ENCODE measurements around the gene CERT1.
"Not testable (repeated sequence)": the region's sequence is repeated elsewhere in the genome, so short reads cannot be mapped to it uniquely, and the experiment has no call there.

CERT1 gene

GRCh38 chr5:75511435-75512382, at the start of gene CERT1, which contains the start of gene POLK:
Gene CERT1, minus strand, starts transcription at chr5:75511629. Its CDS starts 422 bp downstream, at chr5:75511207.
Gene POLK, plus strand, starts transcription at chr5:75511891.
- DNase-seq (ENCODE audit: low read depth in 3 of 3, low spot score in 1 of 3): peak; percentile 84 to 87 (median 86)

- DNase-seq (ENCODE audit: low read depth in 3 of 3, low spot score in 1 of 3): not testable (repeated sequence)
These were observed 49.2 kb upstream of the CERT1 start for GRCh38 chr5:75560655-75561054.

GRCh38 chr5:75558981-75559632, 47.7 kb upstream of the CERT1 start:
- DNase-seq (ENCODE audit: low read depth in 3 of 3, low spot score in 1 of 3): no peak

GRCh38 chr5:75558221-75558620, 46.8 kb upstream of the CERT1 start:
- DNase-seq (ENCODE audit: low read depth in 3 of 3, low spot score in 1 of 3): no peak

GRCh38 chr5:75553358-75553757, 41.9 kb upstream of the CERT1 start:
- no peak for DNase-seq (ENCODE audit: low read depth in 3 of 3, low spot score in 1 of 3)

- DNase-seq (ENCODE audit: low read depth in 3 of 3, low spot score in 1 of 3): no peak
These were observed 41.3 kb upstream of the CERT1 start for GRCh38 chr5:75552764-75553163.

- DNase-seq (ENCODE audit: low read depth in 3 of 3, low spot score in 1 of 3): no peak
These were observed 40.0 kb upstream of the CERT1 start for GRCh38 chr5:75551471-75551870.

- DNase-seq (ENCODE audit: low read depth in 3 of 3, low spot score in 1 of 3): no peak
These were observed 39.2 kb upstream of the CERT1 start for GRCh38 chr5:75550597-75550996.

GRCh38 chr5:75547812-75548211, 36.4 kb upstream of the CERT1 start:
- DNase-seq (ENCODE audit: low read depth in 3 of 3, low spot score in 1 of 3): no peak

- DNase-seq (ENCODE audit: low read depth in 3 of 3, low spot score in 1 of 3): no peak
These were observed 35.4 kb upstream of the CERT1 start for GRCh38 chr5:75546830-75547229.

- no peak for DNase-seq (ENCODE audit: low read depth in 3 of 3, low spot score in 1 of 3)
These were observed 33.7 kb upstream of the CERT1 start for GRCh38 chr5:75545131-75545530.

GRCh38 chr5:75538211-75538610, 26.8 kb upstream of the CERT1 start:
- DNase-seq (ENCODE audit: low read depth in 3 of 3, low spot score in 1 of 3): no peak

GRCh38 chr5:75536694-75537360, 25.4 kb upstream of the CERT1 start:
- DNase-seq (ENCODE audit: low read depth in 3 of 3, low spot score in 1 of 3): no peak

GRCh38 chr5:75536147-75536546, 24.7 kb upstream of the CERT1 start:
- DNase-seq (ENCODE audit: low read depth in 3 of 3, low spot score in 1 of 3): no peak

- no peak for DNase-seq (ENCODE audit: low read depth in 3 of 3, low spot score in 1 of 3)
These were observed 23.3 kb upstream of the CERT1 start for GRCh38 chr5:75534734-75535133.

- not testable (repeated sequence) for DNase-seq (ENCODE audit: low read depth in 3 of 3, low spot score in 1 of 3)
These were observed 22.3 kb upstream of the CERT1 start for GRCh38 chr5:75533716-75534115.

GRCh38 chr5:75532190-75532589, 20.8 kb upstream of the CERT1 start:
- no peak for DNase-seq (ENCODE audit: low read depth in 3 of 3, low spot score in 1 of 3)

GRCh38 chr5:75529185-75529584, 17.8 kb upstream of the CERT1 start:
- DNase-seq (ENCODE audit: low read depth in 3 of 3, low spot score in 1 of 3): no peak

- no peak for DNase-seq (ENCODE audit: low read depth in 3 of 3, low spot score in 1 of 3)
These were observed 14.6 kb upstream of the CERT1 start for GRCh38 chr5:75526070-75526469.

GRCh38 chr5:75525344-75525743, 13.9 kb upstream of the CERT1 start:
- DNase-seq (ENCODE audit: low read depth in 3 of 3, low spot score in 1 of 3): no peak

- DNase-seq (ENCODE audit: low read depth in 3 of 3, low spot score in 1 of 3): no peak
These were observed 13.2 kb upstream of the CERT1 start for GRCh38 chr5:75524591-75524990.

- DNase-seq (ENCODE audit: low read depth in 3 of 3, low spot score in 1 of 3): no peak
These were observed 12.6 kb upstream of the CERT1 start for GRCh38 chr5:75524071-75524470.
